Measurements from ENCODE around the gene FHOD3.
A peak's percentile ranks its signal among the peaks of the same experiment; 100 is the strongest.
"Not testable (repeated sequence)": the region's sequence is repeated elsewhere in the genome, so short reads cannot be mapped to it uniquely, and the experiment has no call there.

Gene FHOD3

DNA sequence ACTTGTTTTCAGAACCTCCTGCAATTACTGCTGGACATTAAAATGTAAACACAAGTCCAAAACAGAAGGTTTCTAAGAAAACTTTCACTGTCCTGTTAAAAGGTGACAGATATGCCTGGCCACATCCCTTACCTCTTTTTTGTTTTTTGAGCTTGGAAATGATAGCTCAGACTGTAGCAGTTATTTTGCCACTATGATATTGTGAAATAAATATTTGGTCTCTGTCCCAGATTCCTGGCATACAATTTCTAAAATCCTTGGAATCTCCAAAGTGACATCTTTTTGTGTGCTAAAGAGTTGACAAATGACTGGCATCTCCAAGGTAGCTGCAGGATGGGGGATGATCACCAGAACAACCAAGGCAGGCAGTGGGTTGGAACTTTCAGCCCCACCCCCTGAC, 514.4 kb downstream of the FHOD3 start:
- DNase-seq, result no peak

GRCh38 chr18:36812678-36813077, 515.2 kb downstream of the FHOD3 start:
- no peak for DNase-seq

- DNase-seq, result no peak
Observed at GRCh38 chr18:36813101-36813775, 515.7 kb downstream of the FHOD3 start.

- DNase-seq, result no peak
Observed at GRCh38 chr18:36813824-36814223, 516.3 kb downstream of the FHOD3 start.

DNA sequence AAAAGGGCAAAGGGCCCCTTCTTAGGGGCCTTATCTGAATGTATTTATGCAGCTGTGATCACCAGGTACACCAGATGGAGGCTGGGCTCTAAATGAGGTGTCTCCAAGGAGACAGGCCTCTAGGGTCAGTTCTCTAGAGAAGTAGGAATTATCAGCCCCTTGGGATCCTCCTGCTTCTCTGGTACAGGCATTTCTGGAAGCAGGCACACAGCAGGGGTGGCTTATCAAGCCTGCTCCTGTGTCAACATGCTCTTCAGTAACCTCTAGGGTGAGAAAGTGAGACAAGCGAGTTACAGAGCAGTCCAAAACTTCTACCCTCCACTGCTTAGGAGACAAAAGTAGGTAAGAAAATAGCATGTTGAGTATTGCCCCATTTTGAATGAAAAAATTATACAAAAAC, 517.5 kb downstream of the FHOD3 start:
- no peak for DNase-seq

DNA sequence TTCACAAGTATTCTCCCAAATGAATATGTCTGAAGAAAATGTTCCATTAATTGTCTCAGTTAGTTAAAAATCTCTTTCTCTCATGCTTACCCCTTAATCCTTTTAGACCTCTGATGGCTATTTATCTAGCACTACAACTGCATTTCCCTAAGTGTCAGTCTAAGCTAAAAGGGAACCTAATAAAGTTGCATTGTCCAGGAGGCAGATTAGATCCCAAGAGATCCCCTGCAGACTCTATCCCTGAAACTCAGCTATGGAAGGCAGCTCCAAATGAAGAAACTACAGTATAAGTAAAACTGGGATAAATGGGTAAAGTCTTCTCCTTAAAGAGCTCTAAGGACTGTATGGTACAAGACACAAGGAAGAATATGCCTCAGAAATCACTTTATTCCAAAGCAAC, 518.6 kb downstream of the FHOD3 start:
- not testable (repeated sequence) for DNase-seq

DNA sequence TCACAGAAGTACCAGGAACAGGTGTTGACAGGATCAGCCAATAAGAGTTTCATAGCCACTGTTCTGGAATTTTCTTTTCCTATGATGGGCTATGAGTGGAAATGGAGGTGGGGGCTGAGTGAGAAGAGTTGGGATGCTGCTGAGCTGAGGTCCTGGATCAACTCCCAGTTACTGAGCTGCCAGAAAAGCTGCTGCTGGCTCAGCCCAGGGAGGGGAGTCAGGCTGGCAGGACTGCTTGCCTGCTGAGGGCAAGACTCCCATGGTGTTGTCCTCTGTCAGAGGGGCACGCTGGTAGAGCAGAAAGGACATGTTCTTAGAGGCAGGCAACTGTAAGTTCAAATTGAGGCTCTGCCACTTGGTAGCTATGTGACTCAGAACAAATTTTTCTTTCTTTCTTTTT, 519.5 kb downstream of the FHOD3 start:
- no peak for DNase-seq

- no peak for DNase-seq
Observed at GRCh38 chr18:36818652-36819051, 521.1 kb downstream of the FHOD3 start.

- no peak for DNase-seq
Observed at GRCh38 chr18:36819621-36820020, 522.1 kb downstream of the FHOD3 start.

GRCh38 chr18:36821681-36822080, 524.2 kb downstream of the FHOD3 start:
- peak; percentile 44 for DNase-seq

- DNase-seq, result no peak
Observed at GRCh38 chr18:36825526-36825925, 528.0 kb downstream of the FHOD3 start.

GRCh38 chr18:36826556-36826955, 529.0 kb downstream of the FHOD3 start:
- no peak for DNase-seq

DNA sequence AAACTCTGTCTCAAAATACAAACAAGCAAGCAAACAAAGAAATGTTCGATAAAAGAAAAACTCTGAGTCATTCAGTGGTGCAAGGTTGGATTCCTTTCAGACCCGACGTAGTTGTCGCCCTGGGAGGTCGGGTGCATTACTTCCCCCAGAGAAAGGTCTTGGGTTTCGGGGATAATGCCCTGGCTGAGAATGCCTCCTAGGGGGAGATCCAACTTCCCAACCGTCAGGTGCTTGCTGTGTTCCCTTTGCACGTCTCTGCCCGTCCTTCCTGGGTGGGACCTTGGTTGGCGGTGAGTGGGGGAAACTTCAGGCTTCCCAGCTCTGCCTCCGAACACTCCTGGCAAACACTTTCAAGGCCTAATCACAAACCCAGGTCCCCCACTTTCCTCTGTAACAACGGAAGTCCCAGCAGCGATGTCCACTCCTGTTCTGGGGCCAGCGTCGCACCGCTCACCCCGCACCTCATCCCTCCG, 530.7 kb downstream of the FHOD3 start:
- DNase-seq, result peak; percentile 67

DNA sequence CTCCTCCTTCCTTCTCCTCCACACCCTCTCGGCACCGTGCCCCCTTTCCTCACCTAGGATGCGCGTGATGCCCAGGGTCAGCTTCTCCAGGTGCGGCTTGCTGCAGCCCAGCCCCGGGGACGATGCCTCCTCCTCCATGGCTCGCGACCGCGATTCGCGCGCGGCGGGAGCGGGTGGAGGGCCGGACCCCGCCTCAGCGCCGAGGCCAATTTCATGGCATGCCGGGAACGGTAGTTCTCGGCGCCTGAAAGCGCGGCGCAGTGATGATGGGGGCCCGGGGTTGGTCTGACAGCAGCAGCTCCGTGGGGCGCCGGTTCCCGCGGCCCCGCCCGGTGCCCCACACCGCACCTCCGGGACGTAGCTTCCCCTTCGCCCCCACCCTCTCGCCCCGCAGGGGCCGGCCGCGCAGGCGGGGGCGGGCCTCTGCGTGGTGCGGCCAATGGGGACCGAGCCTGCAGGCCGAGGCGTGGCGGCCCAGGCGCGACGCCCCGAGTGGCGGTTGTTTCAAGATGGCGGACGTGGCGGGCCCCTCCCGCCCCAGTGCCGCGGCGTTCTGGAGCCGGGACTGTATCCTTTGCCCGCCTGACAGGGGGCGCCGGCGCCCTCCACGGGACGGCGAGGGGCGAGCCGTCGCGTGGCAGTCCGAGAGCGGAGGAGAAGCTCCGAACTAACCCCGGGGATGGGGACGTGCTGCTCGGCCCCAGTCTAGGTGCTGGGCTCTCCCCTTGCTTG, 531.3 kb downstream of the FHOD3 start, which contains the start of the genes KIAA1328 and TPGS2:
Gene KIAA1328, plus strand, starts transcription at position 498 of the 732 bp plus-strand sequence. Its CDS starts 12 bp downstream, at position 510.
Gene TPGS2, minus strand, starts transcription at position 373 of the 732 bp plus-strand sequence. Its CDS starts 235 bp downstream, at position 138.
- peak; percentile 90 for DNase-seq
